Stimulated activated CD4-positive, alpha-beta T cell treated with anti-CD3 and anti-CD28 coated beads, Interleukin-4, amount 100 ng/mL, for 4 hours (primary cell): Measurements from ENCODE around the gene DNAH10.

Source experiments
- DNase-seq, 2 experiments: peaks; one replicate each; pipeline ENCODE4 v3.0.0-alpha.2; 2020

The DNAH10 gene

GRCh38 chr12:123845881-123846280 is 83.8 kb downstream of the DNAH10 start:
- DNase-seq = no peak

- no peak for DNase-seq
These were observed 84.2 kb downstream of the DNAH10 start for GRCh38 chr12:123846340-123846739.

GRCh38 chr12:123847019-123847418 is 84.9 kb downstream of the DNAH10 start:
- no peak for DNase-seq

GRCh38 chr12:123847876-123848275 is 85.8 kb downstream of the DNAH10 start:
- DNase-seq = no peak

GRCh38 chr12:123849517-123849916 is 87.4 kb downstream of the DNAH10 start:
- DNase-seq = no peak

DNA sequence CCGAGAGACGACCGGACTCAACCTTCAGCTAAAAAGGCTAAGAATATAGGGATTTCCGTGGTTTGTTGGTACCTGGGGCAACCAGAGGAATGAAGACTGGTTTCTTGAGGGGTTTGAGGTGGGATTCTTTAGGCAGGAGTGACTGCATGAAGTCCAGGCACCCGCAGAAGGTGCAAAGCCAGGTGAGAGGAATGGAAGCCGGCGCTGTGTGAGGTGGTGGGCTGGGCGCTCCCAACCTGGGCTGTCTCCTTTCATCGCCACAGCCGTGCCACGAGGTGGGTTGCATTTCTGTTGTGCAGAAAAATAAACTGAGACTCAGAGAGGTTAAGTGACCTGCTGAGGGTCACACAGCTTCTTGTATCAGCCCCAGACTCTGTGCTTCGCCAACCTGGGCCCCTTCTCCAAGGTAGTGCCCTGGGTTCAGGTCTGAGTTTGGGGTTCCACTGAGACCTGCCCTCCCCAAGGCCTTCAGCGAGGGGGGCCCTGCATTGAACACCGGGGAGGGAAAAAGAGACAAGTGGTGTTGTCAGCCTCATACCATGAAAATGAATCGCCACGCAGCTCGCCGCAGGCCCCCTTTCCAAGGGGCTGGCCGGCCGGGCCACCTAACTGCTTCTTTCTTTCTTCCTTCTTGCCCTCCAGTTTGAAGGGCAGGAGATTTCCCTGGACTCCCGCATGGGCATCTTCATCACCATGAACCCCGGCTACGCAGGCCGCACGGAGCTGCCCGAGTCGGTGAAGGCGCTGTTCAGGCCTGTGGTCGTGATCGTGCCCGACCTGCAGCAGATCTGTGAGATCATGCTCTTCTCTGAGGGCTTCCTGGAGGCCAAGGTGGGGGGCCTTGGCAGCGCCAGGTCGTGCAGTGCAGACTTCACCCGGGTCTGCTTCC is 88.4 kb downstream of the DNAH10 start:
- no peak for DNase-seq

DNA sequence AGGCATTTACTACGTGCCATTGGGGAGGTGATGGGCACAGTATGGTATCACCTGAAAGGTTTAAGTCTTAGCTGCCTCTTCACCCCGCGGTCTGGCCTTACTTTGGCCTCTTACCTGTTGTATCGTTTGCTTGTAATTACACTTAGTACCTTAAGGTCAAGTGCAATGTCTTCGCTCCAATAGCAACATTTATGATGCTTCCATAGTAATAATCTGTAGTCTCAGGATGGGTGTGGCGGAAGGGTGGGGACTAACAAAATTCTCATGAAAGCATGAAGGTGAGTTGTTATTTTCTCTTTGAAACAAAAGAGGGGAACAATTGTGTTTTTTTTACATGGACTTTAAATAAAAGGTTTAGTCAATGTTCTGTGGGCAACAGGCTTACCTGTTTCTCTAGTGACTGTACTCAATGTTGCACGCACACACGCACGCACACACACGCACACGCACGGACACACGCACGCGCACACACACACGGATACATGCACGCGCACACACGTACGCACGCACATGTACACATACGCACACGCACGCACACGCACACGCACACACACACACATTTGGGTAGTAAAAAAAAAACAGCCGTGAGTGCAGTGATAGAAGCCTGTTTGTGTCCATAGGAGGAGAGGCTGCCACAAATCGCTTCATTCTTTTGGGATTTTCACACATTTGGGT is 91.4 kb downstream of the DNAH10 start:
- DNase-seq = no peak

DNA sequence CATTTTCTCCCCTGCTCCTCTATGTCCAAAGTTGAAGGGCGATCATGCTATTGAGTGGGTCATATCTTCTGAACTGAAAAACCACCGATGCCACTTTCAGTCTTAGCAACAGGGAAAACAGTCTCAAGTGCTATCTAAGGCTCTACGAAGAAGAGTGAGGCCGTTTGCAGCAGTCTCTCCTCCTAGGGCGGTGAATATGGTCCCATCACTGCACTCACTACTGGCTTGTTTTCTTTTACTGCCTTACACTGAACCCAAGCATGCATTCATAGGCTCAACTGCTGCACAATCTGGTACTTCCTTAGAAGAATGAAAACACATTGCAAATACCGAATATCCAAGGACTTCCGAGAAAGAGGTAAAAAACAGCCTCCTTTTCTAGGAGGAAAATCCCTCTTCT is 92.1 kb downstream of the DNAH10 start:
- DNase-seq = no peak

DNA sequence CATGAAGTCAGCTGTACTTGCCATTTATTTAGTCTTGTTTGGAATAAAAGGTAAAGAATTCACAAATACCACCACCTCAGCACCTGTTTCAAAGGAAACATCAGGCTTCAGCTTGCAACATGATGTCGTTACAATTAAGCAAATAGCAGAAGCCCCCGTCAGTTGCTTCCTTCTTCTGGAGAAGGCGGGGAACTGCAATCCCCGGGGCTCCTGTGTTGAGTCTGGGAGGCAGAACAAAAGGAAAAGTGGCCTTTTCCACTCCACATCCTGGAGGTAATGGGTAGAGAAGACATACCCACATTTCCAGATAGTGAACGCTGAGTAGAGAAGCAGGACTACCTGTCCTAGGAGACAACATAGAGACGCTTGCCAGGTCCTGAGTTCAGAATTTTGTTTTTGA is 92.8 kb downstream of the DNAH10 start:
- DNase-seq = no peak

DNA sequence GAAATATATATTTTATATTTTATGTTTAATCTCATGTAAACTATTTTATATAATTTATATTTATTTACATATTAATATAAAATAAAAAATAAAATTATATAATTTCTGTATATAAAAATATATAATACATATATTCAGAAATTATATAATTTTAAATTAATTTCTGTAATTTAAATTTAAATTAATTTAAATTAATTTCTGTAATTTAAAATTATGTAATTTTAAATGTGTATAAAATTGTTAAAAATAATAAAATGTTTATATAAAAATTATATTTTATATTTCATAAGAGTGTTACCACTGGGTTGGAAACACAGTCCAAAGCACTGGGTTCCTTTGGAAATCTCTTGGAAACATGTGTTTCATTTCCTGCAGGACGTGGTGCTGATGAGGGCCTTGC is 94.6 kb downstream of the DNAH10 start:
- no peak for DNase-seq

- no peak for DNase-seq
These were observed 96.1 kb downstream of the DNAH10 start for GRCh38 chr12:123858176-123858575.

GRCh38 chr12:123859035-123859434 is 96.9 kb downstream of the DNAH10 start:
- DNase-seq = no peak

DNA sequence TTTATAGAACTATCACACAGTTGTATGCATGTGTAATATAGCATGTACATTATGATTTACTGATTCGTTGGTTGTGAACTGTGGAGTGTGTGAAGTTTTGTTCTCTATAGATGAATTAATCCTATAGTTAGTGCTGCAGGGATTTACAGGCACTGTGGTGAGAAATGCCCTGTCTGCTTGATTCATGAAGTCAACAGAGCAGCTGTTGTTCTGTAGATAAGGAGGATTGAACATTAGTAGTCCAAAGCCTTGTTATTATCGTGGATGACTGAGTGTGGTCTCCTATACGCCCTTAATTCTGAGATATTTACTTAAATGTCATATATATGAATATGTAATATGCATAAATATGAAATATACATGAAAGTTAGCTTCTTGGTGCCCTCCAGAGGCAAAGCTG is 98.3 kb downstream of the DNAH10 start:
- no peak for DNase-seq

DNA sequence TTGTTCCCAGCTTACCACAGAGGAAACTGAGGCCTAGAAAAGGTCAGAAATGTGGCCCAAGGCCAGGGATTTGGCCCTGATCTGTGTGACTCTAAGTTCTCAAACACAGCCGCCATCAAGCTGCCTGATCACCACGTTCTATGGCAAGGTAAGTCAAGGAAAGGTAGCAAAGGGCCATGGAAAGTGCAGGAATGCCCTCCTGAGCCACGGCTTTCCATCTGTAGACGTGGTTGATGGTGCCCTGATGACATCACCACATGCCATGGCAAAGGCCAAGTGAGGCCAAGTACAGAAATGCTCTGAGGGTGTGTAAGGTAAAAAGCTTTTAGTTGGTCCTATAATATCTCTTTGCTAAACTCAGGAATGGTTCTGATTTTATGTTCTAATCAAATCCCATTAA is 99.3 kb downstream of the DNAH10 start:
- DNase-seq = no peak

- no peak for DNase-seq
These were observed 105.0 kb downstream of the DNAH10 start for GRCh38 chr12:123867141-123867540.

DNA sequence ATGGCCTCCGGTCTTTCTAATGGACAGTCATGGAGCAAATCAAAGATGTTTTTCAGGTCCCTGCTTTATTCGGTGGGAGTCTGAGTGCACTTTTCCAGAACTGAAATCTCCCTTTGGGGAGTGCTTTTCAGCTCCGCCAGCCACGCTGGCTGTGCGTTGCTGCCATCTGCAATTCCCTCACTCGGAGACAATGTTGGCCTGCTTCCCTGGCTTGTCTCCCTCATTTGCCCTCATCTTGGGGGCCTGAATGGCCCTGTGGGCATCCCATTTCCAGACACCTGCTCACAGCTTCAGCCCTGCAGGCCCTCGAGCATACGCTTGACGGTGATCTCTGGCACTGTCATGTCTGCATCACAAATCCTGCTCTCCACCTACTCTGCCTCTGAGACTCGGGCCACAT is 106.7 kb downstream of the DNAH10 start:
- DNase-seq = no peak

GRCh38 chr12:123873793-123874192 is 111.7 kb downstream of the DNAH10 start:
- DNase-seq = no peak

DNA sequence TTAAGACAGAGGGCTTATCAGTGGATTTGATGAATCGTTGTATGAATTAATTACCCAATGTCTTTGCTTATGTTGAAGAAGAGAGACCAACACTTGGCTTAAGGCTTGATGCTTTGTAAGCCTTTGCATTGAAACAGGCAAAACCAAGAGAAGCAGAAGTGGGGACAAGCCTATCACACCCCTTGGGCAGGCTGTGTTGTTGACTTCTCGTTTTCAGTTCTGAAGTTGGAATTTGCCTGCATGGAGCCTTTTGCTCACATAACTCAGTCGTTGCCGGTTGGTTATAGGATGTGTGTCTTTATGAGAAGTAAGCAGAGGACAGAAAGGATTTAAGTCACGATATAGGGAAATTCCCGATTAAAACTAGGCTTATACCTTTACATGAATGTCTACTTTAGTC is 115.9 kb downstream of the DNAH10 start:
- DNase-seq = no peak

DNA sequence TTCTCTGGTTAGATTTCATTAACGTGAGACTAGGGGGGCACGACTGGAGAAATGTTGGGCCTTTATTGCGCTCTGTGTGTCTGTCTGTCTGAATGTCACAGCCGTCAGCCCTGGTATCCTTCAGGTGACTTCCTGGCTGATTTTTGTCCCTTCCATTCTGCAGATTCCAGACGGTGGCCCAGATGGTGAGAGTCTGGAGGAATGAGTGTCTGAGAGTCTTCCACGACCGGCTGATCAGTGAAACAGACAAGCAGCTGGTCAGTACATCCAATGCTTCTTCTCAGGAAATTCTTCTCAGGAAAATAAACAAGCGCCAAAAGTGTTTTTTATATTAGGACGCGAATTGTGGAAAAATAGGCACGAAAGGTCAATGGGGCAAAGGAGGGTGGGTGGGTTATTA is 117.0 kb downstream of the DNAH10 start:
- DNase-seq = no peak

GRCh38 chr12:123879691-123880090 is 117.6 kb downstream of the DNAH10 start:
- no peak for DNase-seq

- no peak for DNase-seq
These were observed 120.1 kb downstream of the DNAH10 start for GRCh38 chr12:123882161-123882705.

DNA sequence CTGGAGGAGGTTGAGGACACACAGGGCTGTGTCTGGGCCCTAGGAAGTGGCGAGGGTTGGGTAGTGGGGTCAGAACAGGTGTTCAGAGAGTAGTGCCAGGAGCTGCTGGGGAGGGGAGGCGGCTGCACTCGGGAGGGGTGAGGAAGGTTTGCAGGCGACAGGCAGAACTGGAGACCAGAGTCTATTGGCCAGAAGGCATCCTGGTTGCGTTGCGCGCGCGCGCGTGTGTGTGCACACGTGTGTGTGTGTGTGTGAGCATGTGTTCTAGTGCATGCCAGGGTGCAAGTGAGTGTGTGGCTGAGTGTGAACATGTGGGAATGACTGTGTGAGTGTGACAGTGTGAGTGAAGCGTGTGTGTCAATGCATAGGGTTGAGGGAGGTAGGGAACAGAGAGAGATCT is 124.2 kb downstream of the DNAH10 start:
- no peak for DNase-seq

DNA sequence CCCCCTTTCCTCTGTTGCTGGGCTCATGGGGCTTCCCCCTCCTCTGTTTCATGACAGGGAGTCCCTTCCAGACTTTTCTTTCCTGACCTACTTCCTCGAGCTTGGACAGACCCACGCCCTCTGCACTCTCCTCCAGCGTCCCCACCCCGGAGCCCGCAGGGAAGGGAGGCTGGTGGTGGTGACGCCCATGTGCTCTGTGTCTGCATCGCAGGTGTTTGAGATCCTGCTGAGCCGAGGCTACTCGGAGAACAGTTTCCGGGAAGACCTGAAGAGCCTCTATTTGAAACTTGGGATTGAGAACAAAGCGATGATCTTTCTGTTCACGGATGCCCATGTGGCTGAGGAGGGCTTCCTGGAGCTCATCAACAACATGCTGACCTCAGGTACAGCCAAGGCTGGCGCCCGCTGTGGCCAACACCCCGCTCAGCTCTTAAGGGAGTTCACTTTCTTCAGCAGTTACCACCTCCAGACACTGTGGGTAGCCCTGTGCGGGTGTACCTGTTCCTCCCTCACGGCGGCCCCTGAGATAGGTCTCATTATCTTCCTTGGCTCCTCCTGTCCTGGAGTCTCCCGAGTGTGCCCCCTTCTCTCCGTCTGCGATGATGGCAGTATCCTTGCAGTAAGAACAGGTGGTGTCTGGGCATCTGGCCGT is 125.0 kb downstream of the DNAH10 start:
- DNase-seq = no peak

- DNase-seq = no peak
These were observed 126.9 kb downstream of the DNAH10 start for GRCh38 chr12:123888989-123889388.
